Measurements from ENCODE around the gene PRKCA. TPM values are rescaled to one million over a fixed set of nuclear protein-coding genes. Genes with fewer than 3 reads are reported as not detected.

Gene PRKCA
- total and polyA plus RNA-seq, 2 experiments from 2014 or later: 6.4 to 35.4 TPM

DNA sequence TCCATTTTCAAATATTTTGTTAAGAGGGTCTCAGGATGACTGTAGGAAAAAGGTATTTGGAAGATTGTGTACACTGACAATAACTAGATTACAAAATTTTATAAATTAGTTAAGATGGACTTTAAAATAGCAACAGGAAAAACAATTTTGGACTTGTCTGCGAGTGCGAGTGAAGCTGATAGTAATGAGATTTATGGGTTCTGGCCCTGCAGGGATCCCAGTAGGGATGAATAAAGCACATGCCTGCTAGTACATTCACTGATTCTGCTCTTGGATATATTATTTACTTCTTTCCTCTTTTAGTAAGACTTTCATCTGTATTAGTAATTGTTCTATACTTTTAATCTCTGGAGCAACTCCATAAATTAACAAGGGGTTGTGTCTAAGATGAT is 28.2 kb downstream of the PRKCA start:
- Mint-ChIP-seq H3K27ac (no peak overlapping the region), H3K4me1 (no peaks in the 10 kb centered on the region), H3K36me3 (ENCODE audit: low read depth) (peaks cover 4% of the 10 kb centered on the region; the same call in 2 of the 3 replicates), H3K9me3 (no peaks in the 10 kb centered on the region), H3K27me3 (ENCODE audit: insufficient read depth, low read depth, poor library complexity) (peaks cover 3% of the 10 kb centered on the region), H3K4me3 (no peak overlapping the region)
- ATAC-seq: no peak
- Histone ChIP-seq H4K20me1 (replicated peaks; ENCODE audit: insufficient read depth) (peaks cover 2% of the 10 kb centered on the region; the same call in 1 of the 2 replicates), H3K4me3 (no peak overlapping the region), H2AFZ (no peak overlapping the region), H3K9me2 (ENCODE audit: insufficient read depth) (no peaks in the 10 kb centered on the region), H3K79me2 (replicated peaks; ENCODE audit: insufficient read depth) (0 out of 2 replicates have a peak, but pooled peaks cover 4% of the 10 kb centered on the region), H3K4me2 (no peak overlapping the region), H3F3A (replicated peaks; ENCODE audit: low read depth) (no peaks in the 10 kb centered on the region), H3K36me3 (ENCODE audit: insufficient read depth) (no peaks in the 10 kb centered on the region), H3K27me3 (ENCODE audit: insufficient read depth) (no peaks in the 10 kb centered on the region), H3K27ac (ENCODE audit: low read depth) (no peak overlapping the region), H3K4me1 (ENCODE audit: insufficient read depth) (no peaks in the 10 kb centered on the region)
- no peak for DNase-seq (ENCODE audit: low spot score)
- TF ChIP-seq POLR2AphosphoS5 (IDR thresholded peaks at IDR 0.05; ENCODE audit: low read depth) (no peak), CREB1 (CRISPR knock-in tag; IDR thresholded peaks at IDR 0.05; ENCODE audit: low read depth) (no peak), ZNF331 (CRISPR knock-in tag; IDR thresholded peaks at IDR 0.05; ENCODE audit: low read depth) (no peak), EZH2 (IDR thresholded peaks at IDR 0.05; ENCODE audit: low read depth, unreplicated experiment) (no peak), JUNB (IDR thresholded peaks at IDR 0.05; ENCODE audit: unreplicated experiment) (no peak), EZH2phosphoT487 (IDR thresholded peaks at IDR 0.05; ENCODE audit: unreplicated experiment) (no peak), STAT1 (IDR thresholded peaks at IDR 0.05; ENCODE audit: unreplicated experiment) (no peak), ZNF114 (CRISPR knock-in tag; IDR thresholded peaks at IDR 0.05) (no peak), NANOG (IDR thresholded peaks at IDR 0.05; ENCODE audit: borderline replicate concordance) (no peak)
- TF ChIP-seq, protein P1, sequence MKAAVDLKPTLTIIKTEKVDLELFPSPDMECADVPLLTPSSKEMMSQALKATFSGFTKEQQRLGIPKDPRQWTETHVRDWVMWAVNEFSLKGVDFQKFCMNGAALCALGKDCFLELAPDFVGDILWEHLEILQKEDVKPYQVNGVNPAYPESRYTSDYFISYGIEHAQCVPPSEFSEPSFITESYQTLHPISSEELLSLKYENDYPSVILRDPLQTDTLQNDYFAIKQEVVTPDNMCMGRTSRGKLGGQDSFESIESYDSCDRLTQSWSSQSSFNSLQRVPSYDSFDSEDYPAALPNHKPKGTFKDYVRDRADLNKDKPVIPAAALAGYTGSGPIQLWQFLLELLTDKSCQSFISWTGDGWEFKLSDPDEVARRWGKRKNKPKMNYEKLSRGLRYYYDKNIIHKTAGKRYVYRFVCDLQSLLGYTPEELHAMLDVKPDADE (IDR thresholded peaks at IDR 0.05): no peak
- TF ChIP-seq, protein P2, sequence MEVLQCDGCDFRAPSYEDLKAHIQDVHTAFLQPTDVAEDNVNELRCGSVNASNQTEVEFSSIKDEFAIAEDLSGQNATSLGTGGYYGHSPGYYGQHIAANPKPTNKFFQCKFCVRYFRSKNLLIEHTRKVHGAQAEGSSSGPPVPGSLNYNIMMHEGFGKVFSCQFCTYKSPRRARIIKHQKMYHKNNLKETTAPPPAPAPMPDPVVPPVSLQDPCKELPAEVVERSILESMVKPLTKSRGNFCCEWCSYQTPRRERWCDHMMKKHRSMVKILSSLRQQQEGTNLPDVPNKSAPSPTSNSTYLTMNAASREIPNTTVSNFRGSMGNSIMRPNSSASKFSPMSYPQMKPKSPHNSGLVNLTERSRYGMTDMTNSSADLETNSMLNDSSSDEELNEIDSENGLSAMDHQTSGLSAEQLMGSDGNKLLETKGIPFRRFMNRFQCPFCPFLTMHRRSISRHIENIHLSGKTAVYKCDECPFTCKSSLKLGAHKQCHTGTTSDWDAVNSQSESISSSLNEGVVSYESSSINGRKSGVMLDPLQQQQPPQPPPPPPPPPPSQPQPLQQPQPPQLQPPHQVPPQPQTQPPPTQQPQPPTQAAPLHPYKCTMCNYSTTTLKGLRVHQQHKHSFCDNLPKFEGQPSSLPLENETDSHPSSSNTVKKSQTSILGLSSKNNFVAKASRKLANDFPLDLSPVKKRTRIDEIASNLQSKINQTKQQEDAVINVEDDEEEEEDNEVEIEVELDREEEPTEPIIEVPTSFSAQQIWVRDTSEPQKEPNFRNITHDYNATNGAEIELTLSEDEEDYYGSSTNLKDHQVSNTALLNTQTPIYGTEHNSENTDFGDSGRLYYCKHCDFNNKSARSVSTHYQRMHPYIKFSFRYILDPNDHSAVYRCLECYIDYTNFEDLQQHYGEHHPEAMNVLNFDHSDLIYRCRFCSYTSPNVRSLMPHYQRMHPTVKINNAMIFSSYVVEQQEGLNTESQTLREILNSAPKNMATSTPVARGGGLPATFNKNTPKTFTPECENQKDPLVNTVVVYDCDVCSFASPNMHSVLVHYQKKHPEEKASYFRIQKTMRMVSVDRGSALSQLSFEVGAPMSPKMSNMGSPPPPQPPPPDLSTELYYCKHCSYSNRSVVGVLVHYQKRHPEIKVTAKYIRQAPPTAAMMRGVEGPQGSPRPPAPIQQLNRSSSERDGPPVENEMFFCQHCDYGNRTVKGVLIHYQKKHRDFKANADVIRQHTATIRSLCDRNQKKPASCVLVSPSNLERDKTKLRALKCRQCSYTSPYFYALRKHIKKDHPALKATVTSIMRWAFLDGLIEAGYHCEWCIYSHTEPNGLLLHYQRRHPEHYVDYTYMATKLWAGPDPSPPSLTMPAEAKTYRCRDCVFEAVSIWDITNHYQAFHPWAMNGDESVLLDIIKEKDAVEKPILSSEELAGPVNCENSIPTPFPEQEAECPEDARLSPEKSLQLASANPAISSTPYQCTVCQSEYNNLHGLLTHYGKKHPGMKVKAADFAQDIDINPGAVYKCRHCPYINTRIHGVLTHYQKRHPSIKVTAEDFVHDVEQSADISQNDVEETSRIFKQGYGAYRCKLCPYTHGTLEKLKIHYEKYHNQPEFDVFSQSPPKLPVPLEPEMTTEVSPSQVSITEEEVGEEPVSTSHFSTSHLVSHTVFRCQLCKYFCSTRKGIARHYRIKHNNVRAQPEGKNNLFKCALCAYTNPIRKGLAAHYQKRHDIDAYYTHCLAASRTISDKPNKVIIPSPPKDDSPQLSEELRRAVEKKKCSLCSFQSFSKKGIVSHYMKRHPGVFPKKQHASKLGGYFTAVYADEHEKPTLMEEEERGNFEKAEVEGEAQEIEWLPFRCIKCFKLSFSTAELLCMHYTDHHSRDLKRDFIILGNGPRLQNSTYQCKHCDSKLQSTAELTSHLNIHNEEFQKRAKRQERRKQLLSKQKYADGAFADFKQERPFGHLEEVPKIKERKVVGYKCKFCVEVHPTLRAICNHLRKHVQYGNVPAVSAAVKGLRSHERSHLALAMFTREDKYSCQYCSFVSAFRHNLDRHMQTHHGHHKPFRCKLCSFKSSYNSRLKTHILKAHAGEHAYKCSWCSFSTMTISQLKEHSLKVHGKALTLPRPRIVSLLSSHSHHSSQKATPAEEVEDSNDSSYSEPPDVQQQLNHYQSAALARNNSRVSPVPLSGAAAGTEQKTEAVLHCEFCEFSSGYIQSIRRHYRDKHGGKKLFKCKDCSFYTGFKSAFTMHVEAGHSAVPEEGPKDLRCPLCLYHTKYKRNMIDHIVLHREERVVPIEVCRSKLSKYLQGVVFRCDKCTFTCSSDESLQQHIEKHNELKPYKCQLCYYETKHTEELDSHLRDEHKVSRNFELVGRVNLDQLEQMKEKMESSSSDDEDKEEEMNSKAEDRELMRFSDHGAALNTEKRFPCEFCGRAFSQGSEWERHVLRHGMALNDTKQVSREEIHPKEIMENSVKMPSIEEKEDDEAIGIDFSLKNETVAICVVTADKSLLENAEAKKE (CRISPR knock-in tag; IDR thresholded peaks at IDR 0.05): no peak
- TF ChIP-seq, protein P3, sequence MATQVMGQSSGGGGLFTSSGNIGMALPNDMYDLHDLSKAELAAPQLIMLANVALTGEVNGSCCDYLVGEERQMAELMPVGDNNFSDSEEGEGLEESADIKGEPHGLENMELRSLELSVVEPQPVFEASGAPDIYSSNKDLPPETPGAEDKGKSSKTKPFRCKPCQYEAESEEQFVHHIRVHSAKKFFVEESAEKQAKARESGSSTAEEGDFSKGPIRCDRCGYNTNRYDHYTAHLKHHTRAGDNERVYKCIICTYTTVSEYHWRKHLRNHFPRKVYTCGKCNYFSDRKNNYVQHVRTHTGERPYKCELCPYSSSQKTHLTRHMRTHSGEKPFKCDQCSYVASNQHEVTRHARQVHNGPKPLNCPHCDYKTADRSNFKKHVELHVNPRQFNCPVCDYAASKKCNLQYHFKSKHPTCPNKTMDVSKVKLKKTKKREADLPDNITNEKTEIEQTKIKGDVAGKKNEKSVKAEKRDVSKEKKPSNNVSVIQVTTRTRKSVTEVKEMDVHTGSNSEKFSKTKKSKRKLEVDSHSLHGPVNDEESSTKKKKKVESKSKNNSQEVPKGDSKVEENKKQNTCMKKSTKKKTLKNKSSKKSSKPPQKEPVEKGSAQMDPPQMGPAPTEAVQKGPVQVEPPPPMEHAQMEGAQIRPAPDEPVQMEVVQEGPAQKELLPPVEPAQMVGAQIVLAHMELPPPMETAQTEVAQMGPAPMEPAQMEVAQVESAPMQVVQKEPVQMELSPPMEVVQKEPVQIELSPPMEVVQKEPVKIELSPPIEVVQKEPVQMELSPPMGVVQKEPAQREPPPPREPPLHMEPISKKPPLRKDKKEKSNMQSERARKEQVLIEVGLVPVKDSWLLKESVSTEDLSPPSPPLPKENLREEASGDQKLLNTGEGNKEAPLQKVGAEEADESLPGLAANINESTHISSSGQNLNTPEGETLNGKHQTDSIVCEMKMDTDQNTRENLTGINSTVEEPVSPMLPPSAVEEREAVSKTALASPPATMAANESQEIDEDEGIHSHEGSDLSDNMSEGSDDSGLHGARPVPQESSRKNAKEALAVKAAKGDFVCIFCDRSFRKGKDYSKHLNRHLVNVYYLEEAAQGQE (IDR thresholded peaks at IDR 0.05; ENCODE audit: unreplicated experiment): no peak
- TF ChIP-seq, protein P4, sequence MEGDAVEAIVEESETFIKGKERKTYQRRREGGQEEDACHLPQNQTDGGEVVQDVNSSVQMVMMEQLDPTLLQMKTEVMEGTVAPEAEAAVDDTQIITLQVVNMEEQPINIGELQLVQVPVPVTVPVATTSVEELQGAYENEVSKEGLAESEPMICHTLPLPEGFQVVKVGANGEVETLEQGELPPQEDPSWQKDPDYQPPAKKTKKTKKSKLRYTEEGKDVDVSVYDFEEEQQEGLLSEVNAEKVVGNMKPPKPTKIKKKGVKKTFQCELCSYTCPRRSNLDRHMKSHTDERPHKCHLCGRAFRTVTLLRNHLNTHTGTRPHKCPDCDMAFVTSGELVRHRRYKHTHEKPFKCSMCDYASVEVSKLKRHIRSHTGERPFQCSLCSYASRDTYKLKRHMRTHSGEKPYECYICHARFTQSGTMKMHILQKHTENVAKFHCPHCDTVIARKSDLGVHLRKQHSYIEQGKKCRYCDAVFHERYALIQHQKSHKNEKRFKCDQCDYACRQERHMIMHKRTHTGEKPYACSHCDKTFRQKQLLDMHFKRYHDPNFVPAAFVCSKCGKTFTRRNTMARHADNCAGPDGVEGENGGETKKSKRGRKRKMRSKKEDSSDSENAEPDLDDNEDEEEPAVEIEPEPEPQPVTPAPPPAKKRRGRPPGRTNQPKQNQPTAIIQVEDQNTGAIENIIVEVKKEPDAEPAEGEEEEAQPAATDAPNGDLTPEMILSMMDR (conservative IDR thresholded peaks at IDR 0.05; ENCODE audit: low read depth in 2 of 2): no peak
